ENCODE data around the gene TMEM242.

TMEM242 gene

DNA sequence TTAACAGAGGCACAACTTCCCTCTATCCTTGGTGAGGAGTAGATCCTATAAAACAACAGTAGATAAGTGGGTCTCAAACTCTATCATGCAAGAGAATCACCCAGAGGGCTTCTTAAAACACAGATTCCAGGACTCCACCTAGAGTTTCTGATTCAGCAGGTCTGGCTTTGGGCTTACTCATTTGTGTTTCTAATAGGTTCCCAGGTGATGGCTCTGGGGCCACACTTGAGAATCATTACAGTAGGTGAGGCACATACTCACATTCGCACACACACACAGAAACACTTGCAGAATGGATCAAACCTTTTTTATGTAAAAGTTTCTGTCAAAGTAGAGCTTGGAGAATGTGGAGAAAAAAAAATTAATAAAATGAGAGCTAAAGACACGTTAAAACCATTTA lies 52.4 kb downstream of the TMEM242 start:
- ATAC-seq (no peak), DNase-seq (no peak)

DNA sequence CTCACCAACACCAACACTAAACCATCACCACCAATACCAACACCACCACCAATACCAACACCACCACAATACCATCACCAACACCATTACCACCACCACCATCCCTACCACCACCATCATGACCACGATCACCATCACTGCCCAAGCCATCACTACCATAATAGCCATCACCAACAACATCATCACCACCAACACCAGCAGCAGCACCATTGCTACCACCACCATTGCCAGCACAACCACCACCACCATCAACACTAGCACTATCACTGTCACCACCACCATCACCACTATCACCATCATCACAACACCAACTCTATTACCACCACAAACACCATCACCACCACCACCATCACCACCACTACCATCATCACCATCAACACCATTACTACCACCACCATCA lies 53.0 kb downstream of the TMEM242 start:
- no peak for DNase-seq
- ATAC-seq: no peak

- DNase-seq (no peak), ATAC-seq (no peak)
Observed at GRCh38 chr6:157269261-157269794, 54.0 kb downstream of the TMEM242 start.

- ATAC-seq (no peak), DNase-seq (no peak)
Observed at GRCh38 chr6:157268835-157269234, 54.5 kb downstream of the TMEM242 start.

DNA sequence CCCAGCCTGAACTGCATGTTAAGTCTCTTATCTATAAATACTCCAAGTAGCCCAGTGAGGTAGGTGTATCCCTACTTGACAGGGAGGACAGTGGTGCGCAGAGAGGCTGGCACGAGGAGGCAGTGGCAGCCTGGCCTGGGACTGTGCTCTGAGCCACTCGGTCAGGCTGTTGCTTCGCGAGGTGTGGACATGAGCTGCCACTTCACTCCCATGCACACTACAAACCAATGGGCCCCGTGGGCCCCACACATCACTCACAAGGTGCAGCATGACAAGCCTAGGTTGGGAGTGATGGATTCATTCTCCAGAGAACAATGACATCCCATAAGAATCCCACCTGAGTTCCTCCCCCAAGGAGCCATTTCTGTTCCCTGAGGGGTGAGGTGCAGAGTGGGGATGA lies 54.9 kb downstream of the TMEM242 start:
- no peak for ATAC-seq
- no peak for DNase-seq

- no peak for ATAC-seq
Observed at GRCh38 chr6:157267654-157268053, 55.7 kb downstream of the TMEM242 start.

DNA sequence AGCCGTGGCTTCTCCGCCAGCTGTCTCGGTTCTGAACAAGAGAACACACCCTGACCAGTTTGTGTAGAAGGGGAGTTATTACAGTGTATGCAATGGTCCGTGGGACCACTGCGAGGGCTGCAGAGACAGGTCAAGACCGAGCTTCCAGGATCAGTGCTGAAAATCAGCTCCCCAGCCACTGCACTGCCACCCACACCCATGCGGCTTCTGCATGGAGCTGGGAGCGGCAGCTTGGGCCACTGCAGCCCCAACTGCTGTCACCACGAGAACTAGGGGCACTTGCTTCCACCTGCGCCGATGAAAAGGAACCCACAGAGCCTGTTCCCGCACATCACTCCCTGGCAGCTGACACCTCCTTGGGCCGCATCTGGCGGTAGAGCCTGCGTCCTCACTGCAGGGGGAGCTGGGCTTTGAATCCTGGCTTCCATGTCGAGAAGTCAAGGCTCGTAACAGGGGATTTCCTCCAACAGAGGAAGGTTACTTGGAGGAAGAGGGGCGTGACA lies 56.2 kb downstream of the TMEM242 start:
- DNase-seq (no peak), ATAC-seq (no peak)

More at GRCh38 chr6:157267654-157268053, 55.7 kb downstream of the TMEM242 start:
- no peak for DNase-seq

DNA sequence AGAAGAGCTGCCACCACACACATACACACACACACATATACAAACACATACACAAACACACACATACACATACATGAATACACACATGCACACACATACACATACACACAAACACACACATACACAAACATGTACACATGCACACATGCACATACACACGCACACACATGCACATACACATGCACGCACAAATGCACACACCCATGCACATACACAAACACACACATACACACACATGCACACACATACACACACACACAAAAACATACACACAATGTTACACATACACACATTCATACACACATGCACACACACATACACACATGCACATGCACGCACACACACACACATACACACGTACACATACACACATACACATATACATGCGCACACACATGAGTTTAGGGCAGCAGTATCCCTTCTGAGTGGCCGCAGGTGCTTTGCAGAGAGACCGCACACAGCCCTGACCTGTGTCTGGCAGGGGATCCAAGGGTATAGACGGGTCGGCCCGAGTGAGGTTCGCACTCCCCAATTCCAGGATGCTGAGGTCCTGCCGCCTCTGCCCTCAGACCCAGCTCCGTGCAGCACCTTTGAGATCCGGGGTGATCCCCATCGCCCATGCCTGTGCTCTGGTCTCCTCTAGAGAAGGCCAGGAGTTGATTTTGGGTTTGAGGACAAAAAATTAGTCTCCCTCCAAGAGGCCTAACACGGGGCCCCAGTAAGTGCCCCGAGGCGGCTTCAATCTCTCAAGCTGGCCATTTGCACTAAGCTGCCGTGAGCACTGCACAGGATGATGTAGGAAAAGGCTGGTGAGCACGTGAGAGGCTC lies 56.8 kb downstream of the TMEM242 start:
- DNase-seq: no peak
- no peak for ATAC-seq

DNA sequence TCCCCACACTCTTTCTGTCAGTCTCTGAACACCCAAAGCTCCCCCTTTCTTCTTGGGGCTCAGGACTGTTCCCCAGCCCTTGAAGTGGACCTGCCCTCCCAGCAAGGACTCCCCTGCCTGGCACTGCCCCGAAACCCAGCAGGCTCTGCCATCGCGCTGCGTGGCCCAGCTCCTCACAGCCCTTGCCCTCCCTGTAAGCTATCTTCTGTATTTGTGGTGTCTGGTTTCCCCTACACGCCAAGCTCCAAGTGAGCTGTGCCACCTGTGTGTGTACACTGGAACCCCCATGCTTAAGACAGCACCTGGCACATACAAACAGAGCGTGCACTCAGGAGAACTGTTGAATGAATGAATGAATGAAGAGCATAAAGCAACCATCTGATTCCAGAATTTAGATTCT lies 57.7 kb downstream of the TMEM242 start:
- DNase-seq: no peak
- no peak for ATAC-seq

- no peak for ATAC-seq
- DNase-seq: no peak
Observed at GRCh38 chr6:157265186-157265585, 58.1 kb downstream of the TMEM242 start.

DNA sequence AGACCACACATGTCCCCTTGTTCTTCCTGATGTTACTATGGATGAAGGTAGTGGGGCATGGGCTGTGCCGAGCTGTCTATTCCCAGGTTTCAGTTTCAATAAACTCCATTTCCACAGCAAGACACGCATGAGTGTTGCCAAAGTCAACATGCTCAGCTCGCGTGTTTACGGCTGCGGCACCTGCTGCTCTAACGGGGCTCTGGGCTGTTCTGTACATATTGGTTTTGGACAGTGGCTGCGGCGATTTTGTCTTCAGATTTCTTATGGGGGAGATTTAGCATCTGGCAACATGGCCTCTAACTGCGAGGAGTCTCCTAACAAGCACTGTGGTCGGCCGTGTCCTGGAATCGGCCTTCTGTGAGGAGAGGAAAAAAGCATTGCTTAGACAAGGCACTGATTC lies 58.6 kb downstream of the TMEM242 start:
- DNase-seq (no peak), ATAC-seq (no peak)

DNA sequence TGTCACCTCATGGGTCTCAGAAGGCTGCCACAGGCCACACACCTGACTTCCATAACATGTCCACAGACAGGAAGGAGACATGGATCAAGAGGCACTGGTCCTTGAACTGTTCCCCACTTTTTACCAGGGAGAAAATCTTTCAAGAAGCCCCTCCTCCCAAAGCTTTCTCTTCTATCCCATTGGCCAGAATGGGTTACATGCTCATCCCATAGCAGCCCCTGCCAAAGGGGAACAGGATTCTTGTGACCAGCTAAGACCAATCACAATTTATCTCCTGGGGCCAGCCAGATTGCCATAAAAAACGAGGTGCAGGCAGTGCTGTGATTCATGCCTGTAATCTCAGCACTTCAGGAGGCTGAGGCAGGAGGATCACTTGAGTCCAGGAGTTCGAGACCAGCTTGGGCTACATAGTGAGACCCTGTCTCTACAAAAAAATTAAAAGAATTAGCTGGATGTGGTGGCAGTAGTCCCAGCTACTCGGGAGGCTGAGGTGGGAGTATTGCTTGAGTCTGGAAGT lies 59.4 kb downstream of the TMEM242 start:
- no peak for ATAC-seq

DNA sequence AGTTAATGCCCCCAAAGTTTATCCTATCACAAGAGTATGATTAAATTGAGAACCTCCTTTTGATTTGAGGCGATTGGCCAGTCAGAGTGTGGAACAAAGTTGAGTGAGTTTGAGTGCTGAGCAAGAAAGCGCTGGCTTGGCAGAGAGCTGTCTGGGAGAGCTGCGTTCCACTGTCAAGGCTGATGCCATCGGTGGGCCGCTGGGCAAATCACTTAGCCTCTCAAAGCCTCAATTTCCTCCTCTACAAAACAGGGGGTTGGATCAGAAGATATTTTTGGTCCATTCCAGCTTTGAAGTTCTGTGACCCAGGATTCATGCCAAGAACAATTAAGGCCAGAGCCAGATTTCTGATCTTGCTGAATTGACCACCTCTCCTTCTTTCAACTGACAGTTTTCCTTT lies 60.2 kb downstream of the TMEM242 start:
- DNase-seq: no peak

More for the DNA sequence above, 59.4 kb downstream of the TMEM242 start:
- DNase-seq: no peak

GRCh38 chr6:157261606-157262005 lies 61.7 kb downstream of the TMEM242 start:
- ATAC-seq (no peak), DNase-seq (no peak)

More for the DNA sequence above, 60.2 kb downstream of the TMEM242 start:
- ATAC-seq: no peak

GRCh38 chr6:157260735-157261410 lies 62.4 kb downstream of the TMEM242 start:
- ATAC-seq: no peak
- DNase-seq: no peak

DNA sequence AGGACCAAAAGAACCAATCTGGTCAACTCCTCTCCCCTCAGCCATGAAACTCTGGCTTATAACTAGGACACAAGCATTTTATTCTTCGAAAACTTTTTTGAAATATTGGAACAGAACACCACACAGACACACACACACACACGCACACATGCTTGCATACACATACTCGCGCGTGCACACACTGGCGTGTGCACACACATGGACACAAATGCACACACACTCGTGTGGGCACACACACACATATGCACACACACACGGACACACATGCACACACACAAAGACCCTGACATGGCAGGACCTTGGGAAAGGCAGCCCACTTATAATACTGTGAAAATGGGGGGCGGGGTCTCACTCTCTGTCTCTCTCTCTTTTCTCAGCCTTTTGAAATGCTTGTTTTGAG lies 63.9 kb downstream of the TMEM242 start:
- DNase-seq (no peak), ATAC-seq (no peak)

DNA sequence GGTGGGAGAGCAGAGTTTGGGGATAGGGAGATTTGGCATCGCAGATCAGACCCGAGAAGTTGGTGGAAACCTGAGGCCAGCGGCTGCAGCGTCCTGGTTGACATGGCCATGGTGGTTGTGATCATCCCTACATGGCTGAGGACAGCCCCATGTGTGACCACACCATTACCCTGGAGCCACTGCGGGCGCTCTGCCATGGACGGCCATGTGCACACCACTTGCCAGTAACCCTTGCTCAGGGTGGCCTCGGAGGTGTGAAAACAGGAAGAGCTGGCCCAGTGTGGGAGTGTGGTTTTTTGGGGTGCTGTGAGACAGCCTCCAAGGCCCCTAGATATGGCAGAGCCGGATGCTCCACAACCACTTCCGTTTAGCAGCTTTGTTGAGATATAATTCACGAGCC lies 64.4 kb downstream of the TMEM242 start:
- ATAC-seq: no peak
- DNase-seq: no peak

DNA sequence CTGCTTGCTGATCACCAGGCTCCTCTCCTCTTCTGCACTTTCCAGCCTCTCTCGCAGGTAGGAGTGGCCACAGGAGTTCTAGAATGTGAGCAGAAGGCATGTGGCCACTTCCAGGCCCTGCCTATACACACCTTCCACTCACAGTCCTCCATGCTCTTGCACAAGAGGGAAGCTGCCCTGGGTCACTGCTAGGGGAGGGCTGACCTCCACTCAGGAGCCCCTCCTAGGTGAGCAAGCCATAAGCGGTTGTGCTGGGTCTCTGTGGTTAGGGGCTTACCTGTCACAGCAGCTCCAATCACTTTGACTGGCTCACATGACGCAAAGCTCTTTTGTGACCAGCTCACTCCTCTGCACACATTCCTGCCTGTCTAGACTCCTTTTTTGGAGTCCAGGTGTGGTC lies 68.2 kb downstream of the TMEM242 start:
- no peak for ATAC-seq
- DNase-seq: no peak

GRCh38 chr6:157254538-157254937 lies 68.8 kb downstream of the TMEM242 start:
- DNase-seq: no peak
- no peak for ATAC-seq

GRCh38 chr6:157253699-157254098 lies 69.6 kb downstream of the TMEM242 start:
- ATAC-seq (no peak), DNase-seq (no peak)

DNA sequence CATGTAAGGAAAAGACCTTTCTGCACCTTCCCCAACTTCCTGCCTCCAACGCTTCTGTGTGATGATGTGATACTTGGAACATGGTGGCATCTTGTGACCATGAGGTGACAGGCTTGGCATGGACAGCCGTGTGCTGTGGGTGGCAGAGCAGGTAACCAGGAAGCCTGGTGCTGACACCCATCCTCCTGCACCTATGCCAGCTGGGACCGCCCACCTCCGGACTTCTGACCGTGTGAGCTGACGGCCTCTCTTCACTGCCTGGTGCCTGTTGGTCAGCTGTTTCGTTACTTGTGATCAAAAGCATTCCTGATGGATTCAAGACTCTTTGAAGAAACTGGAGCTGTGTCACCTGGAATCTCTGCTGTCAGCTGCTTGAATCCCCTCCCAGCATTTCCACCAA lies 70.3 kb downstream of the TMEM242 start:
- ATAC-seq: no peak
- no peak for DNase-seq

DNA sequence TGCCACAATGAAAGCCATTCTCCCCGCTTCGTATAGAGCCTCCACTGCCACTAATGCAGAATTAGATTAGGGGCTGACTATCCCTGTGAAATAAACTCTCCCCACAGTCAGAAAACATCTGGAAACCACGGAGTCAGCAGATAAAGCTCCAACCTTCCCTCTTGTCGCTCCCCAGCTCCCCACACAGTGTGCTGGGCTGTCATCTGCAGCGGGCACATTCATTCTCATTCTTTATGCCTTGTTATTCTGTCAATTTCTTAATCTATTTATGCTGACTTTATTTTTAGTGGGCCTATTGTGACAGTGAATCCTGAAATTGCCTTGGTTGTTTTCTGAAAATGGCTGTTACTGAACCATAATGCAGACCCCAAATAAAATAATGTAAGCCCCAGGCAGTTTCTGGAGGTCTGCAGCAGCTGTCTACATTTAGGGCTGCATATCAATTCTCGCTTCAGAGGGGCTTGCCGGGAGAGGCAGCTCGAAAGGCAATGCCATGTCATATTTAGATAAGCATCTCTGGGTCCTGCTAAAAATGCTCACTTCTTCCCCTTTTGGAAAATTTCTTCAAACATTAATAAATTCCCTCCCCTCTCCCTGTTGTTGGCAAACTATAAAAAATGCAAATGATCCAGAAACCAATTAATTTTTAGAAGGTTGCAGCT lies 71.6 kb downstream of the TMEM242 start:
- ATAC-seq: no peak
- no peak for DNase-seq
